Astrocyte (in vitro differentiated cells and primary cell): ENCODE data around the gene PIK3CB.

Experiments used
- CTCF ChIP-seq: IDR thresholded peaks from 2 replicates; pipeline ENCODE4 v1.5.1; 2011; ENCODE audit warnings: low read depth, mild to moderate bottlenecking, inconsistent platforms, low read length, moderate library complexity; ENCODE audit not compliant: insufficient read depth
- EZH2 ChIP-seq: IDR thresholded peaks from 2 replicates; pipeline ENCODE4 v1.6.1; 2012; ENCODE audit warnings: mild to moderate bottlenecking, low read length, inconsistent platforms; ENCODE audit not compliant: insufficient read depth

DNA sequence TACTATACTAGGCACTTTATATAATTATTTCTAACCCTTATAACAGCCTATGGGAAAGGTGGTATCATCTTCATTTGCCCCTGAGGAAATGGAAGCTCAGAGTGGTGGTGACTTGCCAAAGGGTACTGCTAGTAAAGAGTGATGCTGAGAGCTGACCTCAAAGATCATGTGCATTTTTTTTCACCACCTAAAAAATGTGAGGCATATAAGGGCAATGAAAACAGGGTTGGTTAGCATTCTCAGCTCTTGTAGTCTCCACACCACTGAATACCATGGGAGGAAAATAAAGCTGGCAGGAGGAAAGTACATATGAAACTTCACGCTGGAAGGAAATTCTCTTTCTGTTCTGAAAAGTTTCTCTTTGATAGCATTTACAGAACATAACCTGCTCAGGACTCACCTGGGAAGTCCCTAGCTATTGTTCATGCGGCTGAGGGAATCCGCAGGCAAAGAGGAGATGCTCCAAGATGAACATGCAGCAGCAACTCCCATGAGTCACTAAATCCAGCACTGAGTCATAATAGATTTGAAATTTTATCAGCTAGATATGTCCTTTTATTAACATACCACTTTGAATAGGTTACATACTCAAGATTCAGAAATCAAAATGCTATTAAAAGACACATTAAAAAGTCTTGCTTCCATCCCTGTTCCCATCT lies 208.9 kb downstream of the PIK3CB start:
- TF ChIP-seq CTCF (no peak), EZH2 (no peak)
